ENCODE measurements around the gene CCT8L2.
"Not testable (repeated sequence)": the region's sequence is repeated elsewhere in the genome, so short reads cannot be mapped to it uniquely, and the experiment has no call there.

Gene CCT8L2

DNA sequence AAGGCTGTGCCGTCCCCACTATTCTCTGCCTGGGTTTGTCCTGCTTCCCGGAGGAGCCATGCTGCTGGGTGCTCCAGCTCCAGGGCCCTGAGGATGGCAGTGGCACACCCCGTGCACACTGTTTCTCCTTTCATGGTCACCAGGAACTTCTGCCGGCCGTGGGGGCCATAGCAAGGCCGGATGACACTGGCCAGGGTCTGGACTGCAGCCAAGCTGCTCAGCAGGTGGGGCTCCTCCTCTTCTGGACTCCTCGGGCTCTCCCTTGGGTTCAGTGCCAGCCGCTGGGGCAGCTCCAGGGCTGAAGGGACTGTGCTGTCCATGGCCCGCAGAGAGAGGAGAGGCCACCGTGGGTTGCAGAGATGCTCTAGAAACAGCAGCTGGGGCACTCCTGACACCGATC, 379 bp downstream of the CCT8L2 start:
- DNase-seq, result not testable (repeated sequence)

DNA sequence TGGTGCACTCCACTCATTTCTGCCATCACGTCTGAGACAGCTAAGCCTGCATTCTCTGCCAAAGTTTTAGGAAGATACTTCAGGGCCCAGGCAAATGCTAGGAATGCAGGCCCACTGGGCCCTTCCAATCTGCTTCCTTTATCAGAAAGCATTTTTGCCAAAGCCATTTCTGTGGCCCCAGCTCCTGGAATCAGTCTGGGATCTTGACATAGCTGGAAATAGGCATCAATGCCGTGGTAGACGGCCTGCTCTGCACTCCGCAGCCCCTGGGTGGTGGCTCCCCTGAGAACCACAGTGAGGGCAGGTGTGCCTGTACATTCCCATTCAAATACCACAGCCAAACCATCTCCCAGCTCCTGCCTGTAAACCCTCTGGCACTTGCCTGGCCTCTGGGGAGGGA, 1.5 kb downstream of the CCT8L2 start:
- not testable (repeated sequence) for DNase-seq

DNA sequence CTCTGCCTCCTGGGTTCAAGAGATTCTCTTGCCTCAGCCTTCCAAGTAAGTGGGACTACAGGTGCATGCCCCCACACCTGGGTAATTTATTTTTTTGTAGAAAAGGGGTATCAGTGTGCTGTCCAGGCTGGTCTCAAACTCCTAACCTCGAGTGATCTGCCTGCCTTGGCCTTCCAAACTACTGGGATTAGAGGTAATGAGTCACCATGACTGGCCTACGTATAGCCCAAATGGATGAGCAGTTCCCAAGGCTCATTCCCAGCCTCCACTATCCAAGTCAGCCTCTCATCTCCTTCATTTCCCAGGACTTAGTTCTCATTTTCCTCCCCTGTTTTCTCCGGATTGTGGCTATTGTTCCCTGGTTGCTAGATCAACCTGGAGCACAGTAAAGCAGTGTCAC, 5.6 kb downstream of the CCT8L2 start:
- DNase-seq, result no peak

DNA sequence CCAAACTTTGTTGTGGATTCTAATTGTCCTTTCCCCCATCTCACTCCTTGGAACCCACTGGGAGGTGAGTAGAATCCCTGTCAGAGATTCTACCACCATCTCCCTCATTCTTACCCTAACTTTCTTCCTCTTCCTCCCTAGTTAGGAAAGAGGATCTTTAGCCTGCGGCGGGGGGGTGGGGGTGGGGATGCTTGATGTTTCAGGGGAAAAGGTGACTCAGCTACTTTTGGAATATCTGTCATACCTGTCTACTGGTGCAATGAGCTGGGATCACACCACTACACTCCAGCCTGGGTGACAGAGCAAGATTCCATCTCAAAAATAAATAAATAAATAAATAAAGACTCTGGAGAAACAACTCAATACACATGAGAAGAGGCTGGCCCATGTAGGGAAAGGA, 6.4 kb downstream of the CCT8L2 start:
- DNase-seq, result no peak

DNA sequence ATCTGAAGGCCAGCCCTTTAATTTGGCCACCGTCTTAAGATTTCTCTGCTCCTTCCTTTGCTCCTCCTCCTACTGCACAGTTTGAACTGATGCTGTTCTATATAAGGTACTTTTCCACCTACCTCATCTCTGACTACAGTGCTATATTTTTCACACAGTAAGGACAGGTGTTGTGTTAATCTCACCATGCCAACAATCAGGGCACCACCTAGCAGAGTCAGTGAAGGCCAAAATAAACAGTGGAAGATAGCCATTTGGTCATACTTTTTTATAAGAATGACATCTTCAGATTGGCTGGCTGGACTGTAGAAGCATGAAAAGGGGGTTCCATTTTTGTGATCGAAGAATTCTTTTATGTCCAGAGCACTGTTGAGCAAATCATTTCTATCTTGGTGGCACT, 11.7 kb downstream of the CCT8L2 start:
- not testable (repeated sequence) for DNase-seq

DNA sequence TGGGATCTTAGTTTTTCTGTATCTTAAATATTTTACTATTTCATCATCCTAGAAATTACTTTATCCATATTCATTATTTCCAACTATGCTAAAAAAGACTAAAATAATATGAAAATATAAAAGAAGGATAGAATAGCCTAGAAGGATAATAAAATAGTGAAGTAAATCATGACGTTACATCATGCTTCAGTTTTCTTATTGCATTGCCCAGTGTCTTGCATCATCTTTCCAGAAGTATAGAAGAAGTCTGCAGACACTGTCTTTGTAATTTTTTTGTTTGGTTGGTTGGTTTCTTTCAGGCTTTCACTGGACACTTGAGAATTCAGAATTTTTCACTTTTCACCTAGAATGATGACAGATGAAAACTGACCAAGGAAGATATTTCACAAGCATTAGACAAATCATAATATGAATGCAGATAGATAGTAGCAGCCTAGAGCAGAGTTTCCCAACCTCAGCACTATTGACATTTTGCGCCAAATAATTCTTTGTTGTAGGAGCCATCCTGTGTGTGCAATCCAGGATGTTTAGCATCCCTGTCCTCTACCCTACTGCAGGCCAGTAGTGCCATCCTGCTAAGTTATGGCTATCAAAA, 23.3 kb downstream of the CCT8L2 start:
- DNase-seq, result not testable (repeated sequence)

DNA sequence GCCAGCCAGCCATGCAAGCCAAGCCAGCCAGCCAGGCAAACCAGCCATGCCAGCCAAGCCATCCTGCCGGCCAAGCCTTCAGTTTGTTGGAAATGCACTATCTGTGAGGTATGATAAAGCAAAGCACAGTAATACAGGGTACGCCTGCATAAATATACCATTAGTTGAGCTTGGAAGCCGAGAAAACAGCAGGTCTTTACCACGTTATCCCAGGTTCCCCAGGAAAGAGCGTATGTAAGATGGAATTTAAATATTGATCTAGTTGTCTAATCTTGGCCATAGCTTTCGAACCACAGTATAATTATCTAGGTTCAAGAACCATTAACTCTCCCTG, 24.2 kb downstream of the CCT8L2 start:
- DNase-seq, result no peak

DNA sequence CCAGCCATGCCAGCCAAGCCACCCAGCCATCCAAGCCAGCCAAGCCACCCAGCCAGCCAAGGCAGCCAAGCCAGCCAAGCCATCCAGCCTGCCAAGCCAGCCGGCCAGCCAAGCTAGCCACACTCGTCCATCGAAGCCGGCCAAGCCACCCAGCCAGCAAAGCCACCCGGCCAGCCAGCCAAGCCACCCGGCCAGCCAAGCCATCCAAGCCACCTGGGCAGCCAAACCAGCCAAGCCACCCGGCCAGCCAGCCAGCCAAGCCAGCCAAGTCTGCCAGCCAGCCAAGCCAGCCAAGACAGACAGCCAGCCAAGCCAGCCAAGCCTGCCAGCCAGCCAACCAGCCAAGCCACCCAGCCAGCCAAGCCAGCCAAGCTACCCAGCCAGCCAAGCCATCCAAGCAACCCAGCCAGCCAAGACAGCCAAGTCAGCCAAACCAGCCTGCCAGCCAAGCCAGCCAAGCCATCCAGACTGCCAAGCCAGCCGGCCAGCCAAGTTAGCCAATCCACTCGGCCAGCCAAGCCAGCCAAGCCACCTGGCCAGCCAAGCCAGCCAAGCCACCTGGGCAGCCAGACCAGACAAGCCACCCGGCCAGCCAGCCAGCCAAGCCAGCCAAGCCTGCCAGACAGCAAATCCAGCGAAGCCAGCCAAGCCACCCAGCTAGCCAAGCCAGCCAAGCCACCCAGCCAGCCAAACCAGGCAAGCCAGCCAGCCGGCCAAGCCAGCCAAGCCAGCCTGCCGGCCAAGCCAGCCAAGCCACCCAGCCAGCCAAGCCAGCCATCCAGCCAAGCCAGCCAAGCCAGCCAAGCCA, 24.8 kb downstream of the CCT8L2 start:
- not testable (repeated sequence) for DNase-seq

DNA sequence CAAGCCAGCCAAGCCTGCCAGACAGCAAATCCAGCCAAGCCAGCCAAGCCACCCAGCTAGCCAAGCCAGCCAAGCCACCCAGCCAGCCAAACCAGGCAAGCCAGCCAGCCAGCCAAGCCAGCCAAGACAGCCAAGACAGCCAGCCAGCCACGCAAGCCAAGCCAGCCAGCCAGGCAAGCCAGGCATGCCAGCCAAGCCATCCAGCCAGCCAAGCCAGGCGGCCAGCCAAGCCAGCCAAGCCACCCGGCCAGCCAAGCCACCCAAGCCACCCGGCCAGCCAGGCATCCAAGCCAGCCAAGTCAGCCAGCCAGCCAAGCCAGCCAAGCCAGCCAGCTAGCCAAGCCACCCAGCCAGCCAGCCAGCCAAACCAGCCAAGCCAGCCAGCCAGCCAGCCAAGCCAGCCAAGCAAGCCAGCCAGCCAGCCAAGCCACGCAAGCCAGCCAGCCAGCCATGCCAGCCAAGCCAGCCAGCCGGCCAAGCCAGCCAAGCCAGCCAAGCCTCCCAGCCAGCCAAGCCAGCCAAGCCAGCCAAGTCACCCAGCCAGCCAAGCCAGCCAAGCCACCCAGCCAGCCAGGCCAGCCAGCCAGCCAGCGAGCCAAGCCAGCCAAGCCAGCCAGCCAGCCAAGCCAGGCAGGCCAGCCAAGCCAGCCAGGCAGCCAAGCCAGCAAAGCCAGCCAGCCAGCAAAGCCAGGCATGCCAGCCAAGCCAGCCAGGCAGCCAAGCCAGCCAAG, 26.0 kb downstream of the CCT8L2 start:
- not testable (repeated sequence) for DNase-seq

DNA sequence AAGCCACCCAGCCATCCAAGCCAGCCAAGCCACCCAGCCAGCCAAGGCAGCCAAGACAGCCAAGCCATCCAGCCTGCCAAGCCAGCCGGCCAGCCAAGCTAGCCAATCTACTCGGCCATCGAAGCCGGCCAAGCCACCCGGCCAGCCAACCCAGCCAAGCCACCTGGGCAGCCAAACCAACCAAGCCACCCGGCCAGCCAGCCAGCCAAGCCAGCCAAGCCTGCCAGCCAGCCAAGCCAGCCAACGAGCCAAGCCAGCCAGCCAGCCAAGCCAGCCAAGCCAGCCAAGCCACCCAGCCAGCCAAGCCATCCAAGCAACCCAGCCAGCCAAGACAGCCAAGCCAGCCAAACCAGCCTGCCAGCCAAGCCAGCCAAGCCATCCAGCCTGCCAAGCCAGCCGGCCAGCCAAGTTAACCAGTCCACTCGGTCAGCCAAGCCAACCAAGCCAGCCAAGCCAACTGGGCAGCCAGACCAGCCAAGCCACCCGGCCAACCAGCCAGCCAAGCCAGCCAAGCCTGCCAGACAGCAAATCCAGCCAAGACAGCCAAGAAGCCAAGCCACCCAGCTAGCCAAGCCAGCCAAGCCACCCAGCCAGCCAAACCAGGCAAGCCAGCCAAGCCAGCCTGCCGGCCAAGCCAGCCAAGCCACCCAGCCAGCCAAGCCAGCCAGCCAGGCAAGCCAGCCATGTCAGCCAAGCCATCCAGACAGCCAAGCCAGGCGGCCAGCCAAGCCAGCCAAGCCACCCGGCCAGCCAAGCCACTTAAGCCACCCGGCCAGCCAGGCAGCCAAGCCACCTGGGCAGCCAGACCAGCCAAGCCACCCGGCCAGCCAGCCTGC, 26.8 kb downstream of the CCT8L2 start:
- not testable (repeated sequence) for DNase-seq

DNA sequence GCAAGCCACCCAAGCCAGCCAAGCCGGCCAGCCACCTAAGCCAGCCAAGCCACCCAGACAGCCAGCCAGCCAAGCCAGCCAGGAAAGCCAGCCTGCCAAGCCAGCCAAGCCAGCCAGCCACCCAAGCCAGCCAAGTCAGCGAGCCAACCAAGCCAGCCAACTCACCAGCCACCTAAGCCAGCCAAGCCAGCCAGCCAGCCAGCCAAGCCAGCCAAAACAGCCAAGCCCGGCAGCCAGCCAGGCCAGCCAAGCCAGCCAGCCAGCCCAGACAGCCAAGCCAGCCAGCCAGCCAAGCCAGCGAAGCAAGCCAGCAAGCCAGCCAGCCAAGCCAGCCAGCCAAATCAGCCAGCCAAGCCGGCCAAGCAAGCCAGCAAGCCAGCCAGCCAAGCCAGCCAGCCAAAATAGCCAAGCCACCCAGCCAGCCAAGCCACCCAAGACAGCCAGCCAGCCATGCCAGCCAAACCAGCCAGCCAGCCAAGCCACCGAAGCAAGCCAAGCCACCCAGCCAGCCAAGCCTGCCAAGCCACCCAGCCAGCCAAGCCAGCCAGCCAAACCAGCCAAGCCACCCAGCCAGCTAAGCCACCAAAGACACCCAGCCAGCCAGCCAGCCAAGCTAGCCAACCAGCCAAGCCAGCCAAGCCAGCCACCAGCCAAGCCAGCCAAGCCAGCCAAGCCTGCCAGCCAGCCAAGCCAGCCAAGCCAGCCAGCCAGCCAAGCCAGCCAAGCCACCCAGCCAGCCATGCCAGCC, 27.6 kb downstream of the CCT8L2 start:
- DNase-seq, result not testable (repeated sequence)

DNA sequence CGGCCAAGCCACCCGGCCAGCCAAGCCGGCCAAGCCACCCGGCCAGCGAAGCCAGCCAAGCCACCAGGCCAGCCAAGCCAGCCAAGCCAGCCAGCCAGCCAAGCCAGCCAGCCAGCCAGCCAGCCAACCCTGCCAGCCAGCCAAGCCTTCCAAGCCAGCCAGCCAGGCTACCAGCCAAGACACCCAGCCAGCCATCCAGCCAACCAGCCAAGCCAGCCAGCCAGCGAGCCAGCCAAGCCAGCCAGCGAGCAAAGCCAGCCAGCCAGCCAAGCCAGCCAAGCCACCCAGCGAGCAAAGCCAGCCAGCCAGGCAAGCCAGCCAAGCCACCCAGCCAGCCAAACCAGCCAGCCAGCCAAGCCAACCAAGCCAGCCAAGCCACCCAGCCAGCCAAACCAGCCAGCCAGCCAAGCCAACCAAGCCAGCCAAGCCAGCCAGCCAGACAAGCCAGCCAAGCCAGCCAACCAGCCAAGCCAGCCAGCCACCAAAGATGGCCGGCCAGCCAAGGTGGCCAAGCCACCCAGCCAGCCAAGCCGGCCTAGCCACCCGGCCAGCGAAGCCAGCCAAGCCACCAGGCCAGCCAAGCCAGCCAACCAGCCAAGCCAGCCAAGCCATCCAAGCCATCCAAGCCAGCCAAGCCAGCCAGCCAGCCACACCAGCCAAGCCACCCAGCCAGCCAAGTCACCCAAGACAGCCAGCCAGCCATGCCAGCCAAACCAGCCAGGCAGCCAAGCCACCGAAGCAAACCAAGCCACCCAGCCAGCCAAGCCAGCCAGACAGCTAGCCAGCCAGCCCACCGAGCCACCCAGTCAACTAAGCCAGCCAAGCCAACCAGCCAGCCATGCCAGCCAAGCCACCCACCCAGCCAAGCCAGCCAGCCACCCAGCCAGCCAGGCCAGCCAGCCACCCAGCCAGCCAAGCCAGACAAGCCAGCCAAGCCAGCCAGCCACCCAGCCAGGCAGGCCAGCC, 28.8 kb downstream of the CCT8L2 start:
- no peak for DNase-seq

DNA sequence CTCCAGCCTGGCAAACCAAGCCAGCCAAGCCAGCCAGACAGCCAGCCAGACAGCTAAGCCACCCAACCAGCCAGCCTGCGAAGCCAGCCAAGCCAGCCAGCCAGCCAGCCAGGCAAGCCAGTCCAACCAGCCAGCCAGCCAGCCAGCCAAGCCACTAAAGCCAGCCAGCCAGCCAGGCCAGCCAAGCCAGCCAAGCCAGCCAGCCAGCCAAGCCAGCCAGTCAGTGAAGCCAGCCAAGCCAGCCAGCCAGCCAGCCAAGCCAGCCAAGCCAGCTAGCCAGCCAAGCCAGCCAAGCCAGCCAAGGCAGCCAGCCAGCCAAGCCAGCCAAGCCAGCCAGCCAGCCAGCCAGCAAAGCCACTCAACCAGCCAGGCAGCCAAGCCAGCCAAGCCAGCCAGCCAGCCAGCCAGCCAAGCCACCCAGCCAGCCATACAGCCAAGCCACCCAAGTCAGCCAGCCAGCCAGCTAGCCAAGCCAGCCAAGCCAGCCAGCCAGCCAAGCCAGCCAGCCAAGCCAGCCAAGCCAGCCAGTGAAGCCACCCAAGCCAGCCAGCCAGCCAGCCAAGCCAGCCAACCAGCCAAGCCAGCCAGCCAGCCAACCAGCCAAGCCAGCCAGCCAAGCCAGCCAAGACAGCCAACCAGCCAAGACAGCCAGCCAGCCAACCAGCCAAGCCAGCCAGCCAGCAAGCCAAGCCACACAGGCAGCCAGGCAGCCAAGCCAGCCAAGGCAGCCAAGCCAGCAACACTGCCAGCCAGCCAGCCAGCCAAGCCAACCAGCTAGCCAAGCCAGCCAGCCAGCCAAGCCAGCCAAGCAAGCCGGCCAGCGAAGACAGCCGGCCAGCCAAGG, 29.7 kb downstream of the CCT8L2 start:
- no peak for DNase-seq

DNA sequence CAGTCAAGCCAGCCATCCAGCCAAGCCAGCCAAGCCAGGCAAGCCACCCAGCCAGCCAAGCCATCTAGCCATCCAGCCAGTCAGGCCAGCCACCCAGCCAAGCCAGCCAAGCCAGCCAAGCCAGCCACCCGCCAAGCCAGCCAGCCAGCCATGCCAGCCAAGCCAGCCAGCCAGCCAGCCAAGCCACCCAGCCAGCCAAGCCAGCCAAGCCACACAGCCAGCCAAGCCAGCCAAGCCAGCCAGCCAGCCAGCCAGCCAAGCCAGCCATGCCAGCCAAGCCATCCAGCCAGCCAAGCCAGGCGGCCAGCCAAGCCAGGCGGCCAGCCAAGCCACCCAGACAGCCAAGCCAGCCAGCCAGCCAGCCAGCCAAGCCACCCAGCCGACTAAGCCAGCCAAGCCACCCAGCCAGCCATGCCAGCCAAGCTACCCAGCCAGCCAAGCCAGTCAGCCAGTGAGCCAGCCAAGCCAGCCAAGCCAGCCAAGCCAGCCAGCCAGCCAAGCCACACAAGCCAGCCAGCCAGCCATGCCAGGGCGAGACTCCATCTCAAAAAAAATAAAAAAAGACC, 31.4 kb downstream of the CCT8L2 start:
- not testable (repeated sequence) for DNase-seq

DNA sequence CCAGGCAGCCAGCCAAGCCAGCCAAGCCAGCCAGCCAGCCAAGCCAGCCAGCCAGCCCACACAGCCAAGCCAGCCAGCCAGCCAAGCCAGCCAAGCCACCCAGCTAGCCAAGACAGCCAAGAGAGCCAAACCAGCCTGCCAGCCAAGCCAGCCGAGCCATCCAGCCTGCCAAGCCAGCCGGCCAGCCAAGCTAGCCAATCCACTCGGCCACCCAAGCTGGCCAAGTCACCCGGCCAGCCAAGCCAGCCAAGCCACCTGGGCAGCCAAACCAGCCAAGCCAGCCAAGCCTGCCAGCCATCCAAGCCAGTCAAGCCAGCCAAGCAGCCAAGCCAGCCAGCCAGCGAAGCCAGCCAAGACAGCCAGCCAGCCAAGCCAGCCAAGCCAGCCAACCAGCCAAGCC, 32.0 kb downstream of the CCT8L2 start:
- DNase-seq, result not testable (repeated sequence)

DNA sequence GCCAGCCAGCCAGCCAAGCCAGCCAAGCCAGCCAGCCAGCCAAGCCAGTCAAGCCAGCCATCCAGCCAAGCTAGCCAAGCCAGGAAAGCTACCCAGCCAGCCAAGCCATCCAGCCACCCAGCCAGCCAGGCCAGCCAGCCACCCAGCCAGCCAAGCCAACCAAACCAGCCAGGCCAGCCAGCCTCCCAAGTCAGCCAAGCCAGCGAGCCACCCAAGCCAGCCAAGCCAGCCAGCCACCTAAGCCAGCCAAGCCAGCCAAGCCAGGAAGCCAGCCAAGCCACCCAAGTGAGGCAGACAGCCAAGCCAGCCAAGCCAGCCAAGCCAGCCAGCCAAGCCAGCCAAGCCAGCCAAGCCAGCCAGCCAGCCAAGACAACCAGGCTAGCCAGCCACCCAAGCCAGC, 32.6 kb downstream of the CCT8L2 start:
- not testable (repeated sequence) for DNase-seq

DNA sequence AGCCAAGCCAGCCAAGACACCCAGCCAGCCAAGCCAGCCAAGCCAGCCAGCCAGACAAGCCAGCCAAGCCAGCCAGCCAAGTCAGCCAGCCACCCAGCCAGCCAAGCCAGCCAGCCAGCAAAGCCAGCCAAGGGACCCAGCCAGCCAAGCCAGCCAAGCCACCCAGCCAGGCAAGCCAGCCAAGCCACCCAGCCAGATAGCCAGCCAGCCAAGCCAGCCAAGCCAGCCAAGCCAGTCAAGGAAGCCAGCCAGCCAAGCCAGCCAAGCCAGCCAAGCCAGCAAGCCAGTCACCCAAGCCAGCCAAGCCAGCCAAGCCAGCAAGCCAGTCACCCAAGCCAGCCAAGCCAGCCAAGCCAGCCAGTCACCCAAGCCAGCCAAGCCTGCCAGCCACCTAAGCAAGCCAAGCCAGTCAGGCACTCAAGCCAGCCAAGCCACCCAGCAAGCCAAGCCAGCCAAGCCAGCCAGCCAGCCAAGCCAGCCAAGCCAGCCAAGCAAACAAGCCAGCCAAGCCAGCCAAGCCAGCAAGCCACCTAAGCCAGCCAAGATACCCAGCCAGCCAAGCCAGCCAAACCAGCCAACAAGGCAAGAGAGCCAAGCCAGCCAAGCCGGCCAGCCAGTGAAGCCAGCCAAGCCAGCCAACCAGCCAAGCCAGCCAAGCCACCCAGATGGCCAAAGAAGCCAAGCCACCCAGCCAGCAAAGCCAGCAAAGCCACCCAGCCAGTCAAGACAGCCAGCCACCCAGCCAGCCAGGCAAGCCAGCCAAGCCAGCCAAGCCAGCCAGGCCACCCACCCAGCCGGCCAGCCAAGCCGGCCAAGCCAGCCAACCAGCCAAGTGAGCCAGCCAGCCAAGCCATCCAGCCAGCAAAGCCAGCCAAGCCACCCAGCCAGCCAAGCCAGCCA, 33.3 kb downstream of the CCT8L2 start:
- DNase-seq, result no peak

DNA sequence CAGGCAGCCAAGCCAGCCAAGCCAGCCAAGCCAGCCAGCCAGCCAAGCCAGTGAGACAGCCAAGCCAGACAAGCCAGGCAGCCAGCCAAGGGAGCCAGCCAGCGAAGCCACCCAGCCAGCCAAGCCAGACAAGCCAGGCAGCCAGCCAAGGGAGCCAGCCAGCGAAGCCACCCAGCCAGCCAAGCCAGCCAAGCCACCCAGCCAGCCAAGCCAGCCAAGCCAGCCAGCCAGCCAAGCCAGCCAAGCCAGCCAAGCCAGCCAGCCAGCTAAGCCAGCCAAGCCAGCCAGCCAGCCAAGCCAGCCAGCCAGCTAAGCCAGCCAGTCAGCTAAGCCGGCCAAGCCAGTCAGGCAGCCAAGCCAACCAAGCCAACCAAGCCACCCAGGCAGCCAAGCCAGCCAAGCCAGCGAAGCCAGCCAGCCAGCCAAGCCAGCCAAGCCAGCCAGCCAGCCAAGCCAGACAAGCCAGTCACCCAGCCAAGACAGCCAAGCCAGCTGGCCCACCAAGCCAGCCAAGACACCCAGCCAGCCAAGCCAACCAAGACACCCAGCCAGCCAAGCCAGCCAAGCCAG, 34.1 kb downstream of the CCT8L2 start:
- not testable (repeated sequence) for DNase-seq
